Right renal pelvis (tissue), 4 donors: ENCODE results near the gene NXF1. TPM values are rescaled to one million over a fixed set of nuclear protein-coding genes. Genes with fewer than 3 reads are reported as not detected.
A peak's percentile ranks its signal among the peaks of the same experiment; 100 is the strongest.
"Not testable (repeated sequence)": the region's sequence is repeated elsewhere in the genome, so short reads cannot be mapped to it uniquely, and the experiment has no call there.

Experiments used
- DNase-seq, 4 donors: peaks; one replicate each; pipeline ENCODE4 v3.0.0-alpha.2; 2013; ENCODE audit warnings: low read depth in 4 of 4, low spot score in 3 of 4, missing footprints in 1 of 4
- polyA plus RNA-seq, 4 donors: library from polyadenylated mRNA; unstranded; fragments of 120-200 nt; gene quantifications; one replicate each; pipeline ENCODE4 v1.2.1, GENCODE V29; 2013; ENCODE audit not compliant: insufficient read length in 4 of 4

Gene NXF1
- polyA plus RNA-seq, 4 donors = 113 to 129 (median 123) TPM

GRCh38 chr11:62788991-62789390 is 16.2 kb downstream of the NXF1 start:
- DNase-seq = no peak

GRCh38 chr11:62787005-62787759 is 18.1 kb downstream of the NXF1 start, which contains the start of gene TMEM179B:
Gene TMEM179B, plus strand, starts transcription at chr11:62787402. Its CDS starts 30 bp downstream, at chr11:62787432.
- DNase-seq = peak; percentile 98

GRCh38 chr11:62786318-62787004 is 18.8 kb downstream of the NXF1 start:
- peak in 3 of 4 donors; percentile 81 to 83 (median 83) for DNase-seq

- no peak for DNase-seq
These were observed 22.5 kb downstream of the NXF1 start for GRCh38 chr11:62782753-62783152.

GRCh38 chr11:62778441-62778840 is 26.8 kb downstream of the NXF1 start:
- DNase-seq = no peak

- no peak for DNase-seq
These were observed 27.9 kb downstream of the NXF1 start for GRCh38 chr11:62777389-62777788.

GRCh38 chr11:62775646-62776045 is 29.6 kb downstream of the NXF1 start:
- DNase-seq = no peak

GRCh38 chr11:62774407-62774806 is 30.8 kb downstream of the NXF1 start:
- no peak for DNase-seq

GRCh38 chr11:62771144-62772021 is 33.9 kb downstream of the NXF1 start, which contains the start of gene TAF6L:
Gene TAF6L, plus strand, starts transcription at chr11:62771396. Its CDS starts 4,388 bp downstream, at chr11:62775784.
- peak; percentile 94 to 96 (median 95) for DNase-seq

- peak in 1 of 4 donors; percentile 25 for DNase-seq
These were observed 34.5 kb downstream of the NXF1 start for GRCh38 chr11:62770778-62771143.

- not testable (repeated sequence) for DNase-seq
These were observed 44.4 kb downstream of the NXF1 start for GRCh38 chr11:62760867-62761227.

- no peak for DNase-seq
These were observed 47.1 kb downstream of the NXF1 start for GRCh38 chr11:62757846-62758788.

- no peak for DNase-seq
These were observed 50.1 kb downstream of the NXF1 start for GRCh38 chr11:62755086-62755615.

- DNase-seq = peak; percentile 91 to 98 (median 96)
These were observed 51.3 kb downstream of the NXF1 start, which contains the start of gene ZBTB3 for GRCh38 chr11:62753736-62754603. Gene ZBTB3, minus strand, starts transcription at chr11:62754160. Its CDS starts 496 bp downstream, at chr11:62753664.

- no peak for DNase-seq
These were observed 52.1 kb downstream of the NXF1 start for GRCh38 chr11:62752994-62753735.

- DNase-seq = no peak
These were observed 53.0 kb downstream of the NXF1 start for GRCh38 chr11:62752177-62752785.

GRCh38 chr11:62749931-62750330 is 55.3 kb downstream of the NXF1 start:
- not testable (repeated sequence) for DNase-seq
